Inflammatory macrophage treated with lipopolysaccharide for 4 hours (primary cell): ENCODE results near the gene PLEK2.
"Not testable (repeated sequence)": the region's sequence is repeated elsewhere in the genome, so short reads cannot be mapped to it uniquely, and the experiment has no call there.

Experiments
- DNase-seq: peaks from one replicate; pipeline ENCODE4 v3.0.0-alpha.2; 2020

The PLEK2 gene

GRCh38 chr14:67426983-67427606 is 15.1 kb upstream of the PLEK2 start:
- peak; percentile 76 for DNase-seq

- DNase-seq, result no peak
Measured at GRCh38 chr14:67426161-67426560, 14.2 kb upstream of the PLEK2 start.

DNA sequence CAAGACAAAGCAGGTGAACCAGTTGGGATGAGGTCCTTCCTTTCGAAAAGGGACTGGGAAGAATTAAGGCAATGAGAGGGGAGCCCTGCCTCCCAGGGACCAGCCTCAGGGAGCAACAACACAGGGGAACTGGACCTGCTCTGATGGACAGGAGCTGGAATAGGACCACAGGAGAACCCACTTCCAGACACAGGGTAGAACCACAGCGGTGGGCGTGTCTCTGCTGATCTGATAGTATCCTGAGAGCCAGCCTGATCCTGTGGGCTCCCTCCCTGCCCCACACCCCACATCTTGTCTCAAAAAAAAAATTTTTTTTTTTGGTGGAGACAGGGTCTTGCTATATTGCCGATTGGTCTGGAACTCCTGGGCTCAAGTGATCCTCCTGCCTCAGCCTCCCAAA is 13.6 kb upstream of the PLEK2 start:
- no peak for DNase-seq

GRCh38 chr14:67424539-67424938 is 12.6 kb upstream of the PLEK2 start:
- DNase-seq, result no peak

- DNase-seq, result peak; percentile 37
Measured at GRCh38 chr14:67423424-67423823, 11.5 kb upstream of the PLEK2 start.

GRCh38 chr14:67421356-67422224 is 9.6 kb upstream of the PLEK2 start:
- no peak for DNase-seq

- peak; percentile 34 for DNase-seq
Measured at GRCh38 chr14:67420102-67420739, 8.3 kb upstream of the PLEK2 start.

DNA sequence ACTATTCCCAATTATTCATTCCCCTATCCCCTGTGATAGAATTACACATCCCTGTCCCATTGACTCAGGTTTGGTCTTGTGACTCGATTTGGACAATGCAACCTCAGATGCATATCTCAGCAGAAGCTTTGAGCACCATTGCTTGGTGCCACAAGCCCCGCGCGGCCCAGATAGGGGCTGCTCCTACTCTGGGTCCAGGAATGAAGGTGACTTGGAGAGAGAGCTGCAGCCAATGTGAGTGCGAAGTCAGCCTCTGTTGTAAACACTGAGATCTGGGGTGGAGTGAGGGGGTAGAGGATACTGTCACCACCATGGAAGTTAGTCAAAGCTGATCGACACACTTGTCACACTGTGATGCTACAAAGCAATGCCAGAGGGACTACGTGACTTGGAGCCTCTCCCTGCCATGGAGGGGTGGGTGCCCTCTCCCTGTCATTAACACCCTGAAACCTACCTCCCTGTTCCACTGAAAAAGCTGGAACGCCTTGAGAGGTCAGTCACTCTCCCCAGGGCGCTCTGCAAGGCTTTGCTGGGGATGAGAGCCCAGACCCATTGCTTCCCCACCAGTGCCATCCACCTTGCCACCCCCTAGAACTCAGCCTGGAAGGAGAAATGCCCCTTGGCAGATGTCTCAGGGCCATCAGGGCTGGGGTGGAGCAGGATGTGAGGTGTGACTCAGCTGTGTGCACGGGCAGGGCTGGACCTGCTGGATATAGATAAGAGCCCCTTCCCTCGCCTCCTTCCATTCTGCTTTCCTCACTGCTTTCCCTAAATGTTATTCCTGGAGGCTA is 6.6 kb upstream of the PLEK2 start:
- no peak for DNase-seq

DNA sequence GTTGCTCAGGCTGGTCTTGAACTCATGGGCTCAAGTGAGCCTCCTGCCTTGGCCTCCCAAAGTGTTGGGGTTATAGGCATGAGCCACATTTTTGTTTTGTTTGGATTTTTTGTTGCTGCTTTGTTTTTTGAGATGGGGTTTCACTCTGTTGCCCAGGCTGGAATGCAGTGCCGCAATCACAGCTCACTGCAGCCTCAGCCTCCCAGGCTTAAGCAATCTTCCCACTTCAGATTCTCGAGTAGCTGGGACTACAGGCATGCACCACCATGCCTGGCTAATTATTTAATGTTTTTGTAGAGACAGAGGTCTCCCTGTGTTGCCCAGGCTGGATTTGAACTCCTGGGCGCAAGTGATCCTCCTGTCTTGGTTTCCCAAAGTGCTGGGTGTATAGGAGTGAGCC is 5.7 kb upstream of the PLEK2 start:
- no peak for DNase-seq

DNA sequence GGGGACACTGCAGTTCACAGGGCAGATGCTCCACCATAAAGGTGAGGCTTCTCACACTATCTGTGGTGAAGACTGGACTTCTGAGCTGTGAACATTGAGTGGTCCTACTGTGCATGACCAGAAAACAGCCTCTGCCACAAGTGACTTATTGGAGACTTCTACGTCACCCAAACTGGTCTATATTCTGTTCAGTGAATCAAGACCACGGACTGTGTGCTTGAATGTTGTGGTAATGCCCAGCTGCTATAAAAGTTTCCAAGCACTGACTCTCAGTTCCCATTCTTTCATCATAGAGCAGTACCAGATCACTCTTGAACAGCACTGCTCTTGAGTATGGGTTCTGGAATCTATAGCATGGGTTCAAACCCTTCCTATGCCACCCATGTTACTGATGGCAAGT is 4.8 kb upstream of the PLEK2 start:
- DNase-seq, result peak; percentile 66

DNA sequence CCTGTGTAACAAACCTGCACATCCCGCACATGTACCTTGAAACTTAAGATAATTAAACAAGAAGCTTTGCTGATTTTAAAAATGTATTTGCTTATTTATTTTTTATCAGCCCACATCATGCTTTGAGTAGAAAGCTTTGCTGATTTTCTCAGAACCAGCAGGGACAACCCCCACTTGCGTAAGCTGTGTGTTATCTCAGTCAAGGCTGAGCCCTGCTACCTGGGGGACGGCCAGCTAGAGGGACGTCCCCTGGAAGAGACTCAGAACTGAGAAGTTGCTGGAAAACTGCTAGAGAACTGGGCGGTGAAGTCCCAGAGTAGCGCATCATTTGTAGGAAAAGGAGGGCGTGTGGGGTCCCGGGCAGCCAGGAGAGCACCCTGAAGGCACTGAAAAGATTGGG is 4.1 kb upstream of the PLEK2 start:
- DNase-seq, result no peak

GRCh38 chr14:67415610-67416009 is 3.6 kb upstream of the PLEK2 start:
- not testable (repeated sequence) for DNase-seq

- peak; percentile 91 for DNase-seq
Measured at GRCh38 chr14:67413806-67414769, 2.1 kb upstream of the PLEK2 start.

DNA sequence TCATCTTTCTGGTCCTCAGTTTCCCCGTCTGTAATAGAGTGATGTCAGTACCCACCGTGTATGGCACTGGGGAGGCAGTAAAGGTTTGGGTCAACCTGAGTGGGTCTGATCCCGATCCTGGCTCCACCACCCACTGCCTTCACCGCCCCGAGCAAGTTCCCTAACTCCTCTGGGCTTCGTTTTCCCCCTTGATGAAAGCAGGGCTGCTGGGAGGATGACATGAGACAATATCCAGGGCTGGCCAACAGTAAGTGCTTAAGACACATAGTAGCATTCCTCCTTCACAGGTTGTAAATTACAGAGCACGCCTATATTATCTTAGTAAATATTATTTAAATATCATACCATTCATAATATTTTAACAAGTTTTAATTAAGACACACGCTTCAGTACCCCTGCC is 595 bp downstream of the PLEK2 start:
- DNase-seq, result no peak

- no peak for DNase-seq
Measured at GRCh38 chr14:67410313-67410712, 1.7 kb downstream of the PLEK2 start.

DNA sequence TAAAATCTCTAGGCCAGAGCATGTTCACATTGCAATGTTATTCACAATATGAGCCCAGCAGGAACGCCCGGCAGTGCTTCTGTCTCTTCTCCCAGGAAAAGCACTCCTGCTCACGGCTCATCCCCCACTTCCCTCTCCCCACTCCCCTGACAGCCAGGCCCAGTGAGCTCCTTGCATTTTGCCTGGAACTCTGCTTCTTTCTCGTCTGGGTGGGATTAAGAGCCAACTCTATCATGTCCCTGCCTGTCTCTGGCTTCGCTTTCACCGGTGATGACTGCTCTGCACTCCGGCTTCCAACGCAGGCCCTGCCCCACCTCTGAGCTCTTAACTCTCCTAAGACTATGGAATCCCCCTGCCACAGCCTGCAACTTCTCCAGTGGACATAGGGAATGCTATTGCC is 2.5 kb downstream of the PLEK2 start:
- no peak for DNase-seq

- not testable (repeated sequence) for DNase-seq
Measured at GRCh38 chr14:67408122-67408801, 3.7 kb downstream of the PLEK2 start.

DNA sequence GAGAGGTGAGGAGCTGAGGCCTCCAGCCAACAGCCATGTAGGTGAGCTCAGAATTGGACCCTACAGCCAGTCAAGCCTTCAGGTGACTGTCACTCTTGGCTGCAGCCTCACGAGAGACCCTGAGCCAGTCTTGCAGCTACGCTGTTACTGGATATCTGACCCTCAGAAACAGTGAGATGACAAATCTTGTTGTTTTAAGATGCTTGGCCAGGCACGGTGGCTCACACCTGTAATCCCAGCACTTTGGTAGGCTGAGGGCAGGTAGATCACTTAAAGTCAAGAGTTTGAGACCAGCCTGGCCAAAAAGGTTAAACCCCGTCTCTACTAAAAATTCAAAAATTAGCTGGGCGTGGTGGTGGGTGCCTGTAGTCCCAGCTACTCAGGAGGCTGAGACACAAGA is 6.2 kb downstream of the PLEK2 start:
- no peak for DNase-seq

GRCh38 chr14:67400434-67400833 is 11.5 kb downstream of the PLEK2 start:
- DNase-seq, result no peak

- DNase-seq, result no peak
Measured at GRCh38 chr14:67397536-67397935, 14.4 kb downstream of the PLEK2 start.

DNA sequence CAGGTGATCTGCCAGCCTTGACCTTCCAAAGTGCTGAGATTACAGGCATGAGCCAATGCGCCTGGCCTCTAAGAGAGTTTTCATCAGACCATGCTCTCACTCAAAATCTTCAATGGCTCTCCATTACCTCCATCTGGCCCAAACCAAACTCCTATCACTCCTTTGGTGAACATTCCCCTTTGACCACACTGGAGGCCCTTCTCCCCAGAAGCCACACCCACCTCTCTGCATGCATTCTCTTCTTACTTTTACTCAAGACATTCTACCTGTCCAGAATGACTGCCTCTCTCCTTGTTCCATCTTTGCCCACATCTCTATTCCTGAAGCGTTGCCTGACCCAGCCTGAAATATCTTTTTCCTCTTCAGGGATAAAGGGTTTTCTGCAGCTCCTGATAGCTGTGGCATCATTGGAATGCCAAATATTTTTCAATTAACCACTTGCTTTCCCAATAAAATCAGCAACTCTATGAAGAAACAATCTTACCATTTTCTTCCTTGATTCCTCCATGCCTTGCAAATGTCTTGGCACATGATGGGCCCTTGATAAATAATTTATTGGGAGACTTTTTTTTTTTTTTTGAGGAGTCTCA is 15.5 kb downstream of the PLEK2 start:
- DNase-seq, result no peak
